SK-N-SH (cell line): ENCODE data around the gene HTR1B. TPM values are rescaled to one million over a fixed set of nuclear protein-coding genes. Genes with fewer than 3 reads are reported as not detected.

ENCODE experiments used
- CTCF ChIA-PET: fragments of 300-600, 350-600 bp; formaldehyde crosslinking; extraction: SDS; loops from one replicate; lab custom pipeline; 2021; lab: Yijun Ruan, JAX
- POLR2A ChIA-PET: fragments of 350-600 bp; sonication (Branson Sonifier 250); formaldehyde crosslinking; extraction: SDS; loops from one replicate; lab custom pipeline; 2020; ENCODE audit warnings: antibody characterized with exemption, inconsistent platforms; lab: Yijun Ruan, JAX
- DNase-seq: peaks from one replicate; pipeline ENCODE4 v3.0.0; 2012
- H2AFZ ChIP-seq: fragments of 200-600 bp; sonication (generic); 2 replicates; pipeline ENCODE4 v1.8.1; 2016; ENCODE audit warnings: antibody characterized with exemption, mild to moderate bottlenecking, low read depth
- H3F3A ChIP-seq: fragments of 200-600 bp; sonication (generic); replicated peaks from 2 replicates; pipeline ENCODE3; 2016; ENCODE audit warnings: antibody characterized with exemption, mild to moderate bottlenecking; ENCODE audit not compliant: insufficient read depth
- H3K27ac ChIP-seq, 2 experiments: fragments of 200-500 bp in 1 of 2; fragments of 200-600 bp in 1 of 2; sonication (Bioruptor generic) in 1 of 2; sonication (generic), shearing (Covaris generic) in 1 of 2; 2 replicates each; pipeline versions ENCODE4 v1.5.1 to v1.6.1; 2014 to 2016; ENCODE audit warnings: low read depth in 2 of 2, inconsistent platforms in 1 of 2, low read length in 1 of 2, mild to moderate bottlenecking in 1 of 2, mixed read lengths in 1 of 2
- H3K27me3 ChIP-seq: fragments of 200-600 bp; sonication (generic), shearing (Covaris generic); 2 replicates; pipeline ENCODE4 v1.6.1; 2016; ENCODE audit warnings: mixed run types; ENCODE audit not compliant: insufficient read depth
- H3K36me3 ChIP-seq, 2 experiments: fragments of 200-500 bp in 1 of 2; fragments of 200-600 bp in 1 of 2; sonication (Bioruptor generic) in 1 of 2; sonication (generic) in 1 of 2; replicated peaks in 1 of 2; 2 replicates each; pipeline versions ENCODE3 to v1.5.1; 2014 to 2016; ENCODE audit warnings: low read length in 1 of 2, mild to moderate bottlenecking in 1 of 2; ENCODE audit not compliant: insufficient read depth in 2 of 2, control insufficient read depth in 1 of 2
- H3K4me1 ChIP-seq, 2 experiments: fragments of 200-500 bp in 1 of 2; fragments of 200-600 bp in 1 of 2; sonication (Bioruptor generic) in 1 of 2; sonication (generic), shearing (Covaris generic) in 1 of 2; 2 replicates each; pipeline versions ENCODE4 v1.5.1 to v1.6.1; 2014 to 2016; ENCODE audit warnings: low read depth in 1 of 2, low read length in 1 of 2, mixed run types in 1 of 2; ENCODE audit not compliant: insufficient read depth in 2 of 2, control insufficient read depth in 1 of 2
- H3K4me2 ChIP-seq: fragments of 200-600 bp; sonication (generic), shearing (Covaris generic); 2 replicates; pipeline ENCODE4 v1.6.1; 2017; ENCODE audit warnings: mixed run types
- H3K4me3 ChIP-seq, 2 experiments: fragments of 200-500 bp in 1 of 2; fragments of 200-600 bp in 1 of 2; sonication (Bioruptor generic) in 1 of 2; sonication (generic), shearing (Covaris generic) in 1 of 2; 2 replicates each; pipeline versions ENCODE4 v1.5.1 to v1.8.1; 2014 to 2016; ENCODE audit warnings: low read depth in 2 of 2, inconsistent platforms in 1 of 2, low read length in 1 of 2, mild to moderate bottlenecking in 1 of 2, mixed read lengths in 1 of 2, moderate library complexity in 1 of 2
- H3K79me2 ChIP-seq: fragments of 200-600 bp; sonication (generic); 2 replicates; pipeline ENCODE4 v1.8.1; 2017; ENCODE audit warnings: mild to moderate bottlenecking; ENCODE audit not compliant: insufficient read depth
- H3K9ac ChIP-seq: fragments of 200-600 bp; sonication (generic); 2 replicates; pipeline ENCODE4 v1.6.1; 2017; ENCODE audit warnings: mixed run types
- H3K9me2 ChIP-seq: fragments of 200-600 bp; sonication (generic); 2 replicates; pipeline ENCODE4 v1.6.1; 2017; ENCODE audit warnings: mixed run types
- H3K9me3 ChIP-seq: fragments of 200-600 bp; sonication (generic); 2 replicates; pipeline ENCODE4 v1.6.1; 2017; ENCODE audit warnings: mixed run types, mild to moderate bottlenecking, moderate library complexity
- H4K20me1 ChIP-seq: fragments of 200-600 bp; sonication (generic); 2 replicates; pipeline ENCODE4 v1.6.1; 2017; ENCODE audit warnings: mild to moderate bottlenecking, mixed run types; ENCODE audit not compliant: insufficient read depth
- CHD2 ChIP-seq: fragments of 150-350 bp; IDR thresholded peaks from 2 replicates; pipeline ENCODE4 v1.6.1; 2018; ENCODE audit warnings: low read length; ENCODE audit not compliant: partially characterized antibody
- ELF1 ChIP-seq: IDR thresholded peaks from 2 replicates; pipeline ENCODE4 v1.4.0; 2012
- EP300 ChIP-seq, 2 experiments: IDR thresholded peaks; 2 replicates each; pipeline versions ENCODE4 v1.4.0 to v1.6.1; 2012; ENCODE audit warnings: borderline replicate concordance in 1 of 2, low read depth in 1 of 2, low read length in 1 of 2
- FOSL2 ChIP-seq: IDR thresholded peaks from 2 replicates; pipeline ENCODE4 v1.4.0; 2012; ENCODE audit warnings: low read depth, mild to moderate bottlenecking, moderate library complexity, borderline replicate concordance
- FOXJ3 ChIP-seq: sonication (generic); formaldehyde crosslinking; IDR thresholded peaks from 2 replicates; pipeline ENCODE4 v1.5.1; 2020; ENCODE audit warnings: mild to moderate bottlenecking, missing genetic modification reagents
- FOXM1 ChIP-seq: IDR thresholded peaks from 2 replicates; pipeline ENCODE4 v1.4.0; 2012; ENCODE audit warnings: low read depth, mild to moderate bottlenecking
- IRF3 ChIP-seq: fragments of 150-350 bp; IDR thresholded peaks from 2 replicates; pipeline ENCODE4 v1.6.1; 2016; ENCODE audit warnings: mild to moderate bottlenecking, low read depth, low read length
- JUND ChIP-seq: IDR thresholded peaks from 2 replicates; pipeline ENCODE4 v1.4.0; 2012
- MEF2A ChIP-seq: IDR thresholded peaks from 2 replicates; pipeline ENCODE4 v1.4.0; 2012; ENCODE audit warnings: low read depth, borderline replicate concordance
- MXI1 ChIP-seq: IDR thresholded peaks from 2 replicates; pipeline ENCODE4 v1.6.1; 2012; ENCODE audit warnings: mild to moderate bottlenecking, low read depth, low read length, improper control_type of control experiment
- PBX3 ChIP-seq: IDR thresholded peaks from 2 replicates; pipeline ENCODE4; 2012
- RAD21 ChIP-seq: IDR thresholded peaks from 2 replicates; pipeline ENCODE4 v1.6.1; 2012; ENCODE audit warnings: mild to moderate bottlenecking, low read length
- RCOR1 ChIP-seq: fragments of 150-350 bp; IDR thresholded peaks from 2 replicates; pipeline ENCODE4 v1.6.1; 2017; ENCODE audit warnings: antibody characterized with exemption, low read length
- REST ChIP-seq: IDR thresholded peaks from 2 replicates; pipeline ENCODE4 v1.6.1; 2012; ENCODE audit warnings: mild to moderate bottlenecking, low read depth, low read length, moderate library complexity
- RXRA ChIP-seq: IDR thresholded peaks from 2 replicates; pipeline ENCODE4 v1.4.0; 2012; ENCODE audit warnings: low read depth, mild to moderate bottlenecking, borderline replicate concordance
- TAF1 ChIP-seq: IDR thresholded peaks from 2 replicates; pipeline ENCODE4 v1.6.1; 2012; ENCODE audit warnings: low read depth, mild to moderate bottlenecking, low read length, moderate library complexity, borderline replicate concordance
- TCF12 ChIP-seq: IDR thresholded peaks from 2 replicates; pipeline ENCODE4 v1.4.0; 2012
- USF1 ChIP-seq: IDR thresholded peaks from 2 replicates; pipeline ENCODE4 v1.4.0; 2012; ENCODE audit warnings: low read depth, borderline replicate concordance
- USF2 ChIP-seq: fragments of 150-350 bp; IDR thresholded peaks from 2 replicates; pipeline ENCODE4 v1.6.1; 2017; ENCODE audit warnings: antibody characterized with exemption, low read length, low read depth, borderline replicate concordance
- YY1 ChIP-seq: IDR thresholded peaks from 2 replicates; pipeline ENCODE4 v1.4.0; 2012; ENCODE audit warnings: low read depth, mild to moderate bottlenecking
- WGBS: methylation state at CpG from one replicate; pipeline ENCODE4 v1.1.6; 2017; ENCODE audit warnings: low lambda C conversion rate; 5-methylcytosine and 5-hydroxymethylcytosine counted together
- polyA plus RNA-seq, 3 experiments: library from polyadenylated mRNA; depleted of rRNA; stranded (reverse); fragments of >200 nt; gene quantifications; 2 replicates each; pipeline ENCODE4 v1.2.3, GENCODE V29; 2012

Gene HTR1B
- polyA plus RNA-seq (2012; rRNA removed): 0.63 and 0.76 TPM in 2 replicates
- polyA plus RNA-seq (2012; cell fraction: cytosol; rRNA removed): 0.35 and 0.47 TPM in 2 replicates
- polyA plus RNA-seq (2012; cell fraction: nucleus; rRNA removed): 0.69 and 0.82 TPM in 2 replicates

- no peak for TF ChIP-seq FOSL2
- TF ChIP-seq RAD21: no peak
- TF ChIP-seq CHD2: no peak
- no peak for TF ChIP-seq IRF3
- TF ChIP-seq ELF1: no peak
- no peak for TF ChIP-seq FOXM1
- TF ChIP-seq USF2: no peak
- no peak for TF ChIP-seq USF1
- TF ChIP-seq MXI1: no peak
- no peak for TF ChIP-seq RCOR1
- no peak for TF ChIP-seq TAF1
- no peak for TF ChIP-seq FOXJ3
- Histone ChIP-seq H3K27me3 (no peaks in the 10 kb centered on the region), H3K9ac (peak within 1 kb of the TSS; percentile 37; the same call in 1 of the 2 replicates), H3K36me3 (no peaks in the 10 kb centered on the region), H3K9me3 (no peaks in the 10 kb centered on the region), H2AFZ (peak within 1 kb of the TSS; percentile 65), H3F3A (no peaks in the 10 kb centered on the region), H3K4me1 (no peaks in the 10 kb centered on the region), H3K9me2 (no peaks in the 10 kb centered on the region), H4K20me1 (no peaks in the 10 kb centered on the region), H3K27ac (no peak within 1 kb of the TSS), H3K4me3 (peak within 1 kb of the TSS; percentile 61 to 66), H3K4me2 (peak within 1 kb of the TSS; percentile 76), H3K79me2 (no peaks in the 10 kb centered on the region)
- CTCF ChIA-PET: no interaction called here
- no peak for DNase-seq
- POLR2A ChIA-PET: no interaction called here
- WGBS: 3% methylated on average over 16 of the region's 31 CpGs
Measured at GRCh38 chr6:77463308-77463860, at the start of gene HTR1B. HTR1B (minus strand) TSS chr6:77463491; CDS start chr6:77463403, 88 bp downstream.

GRCh38 chr6:77512554-77512953 is 49.3 kb upstream of the HTR1B start:
- Histone ChIP-seq H3K4me3 (no peak overlapping the region), H3K79me2 (no peaks in the 10 kb centered on the region), H3K9me2 (no peaks in the 10 kb centered on the region), H2AFZ (no peak overlapping the region), H3K36me3 (no peaks in the 10 kb centered on the region), H3K27ac (no peak overlapping the region), H3K9me3 (no peaks in the 10 kb centered on the region), H3K4me1 (no peaks in the 10 kb centered on the region), H3K27me3 (no peaks in the 10 kb centered on the region), H3K9ac (no peak overlapping the region), H4K20me1 (no peaks in the 10 kb centered on the region), H3K4me2 (no peak overlapping the region), H3F3A (no peaks in the 10 kb centered on the region)
- no peak for TF ChIP-seq USF2
- no peak for TF ChIP-seq JUND
- TF ChIP-seq TAF1: no peak
- no peak for TF ChIP-seq FOXM1
- no peak for TF ChIP-seq YY1
- no peak for TF ChIP-seq TCF12
- TF ChIP-seq RXRA: no peak
- no peak for TF ChIP-seq MXI1
- no peak for TF ChIP-seq MEF2A
- no peak for TF ChIP-seq PBX3
- TF ChIP-seq RAD21: no peak
- TF ChIP-seq EP300 (IDR thresholded peaks at IDR 0.05; ENCODE audit: borderline replicate concordance in 1 of 2, low read depth in 1 of 2, low read length in 1 of 2): no peak
- no peak for TF ChIP-seq REST
- no peak for DNase-seq
- POLR2A ChIA-PET: no interaction called here
- CTCF ChIA-PET: no interaction called here
